T follicular helper cell (primary cell): ENCODE measurements around the gene PARD3.

Experiments
- DNase-seq: peaks from one replicate; pipeline ENCODE4 v3.0.0-alpha.2; 2020; ENCODE audit warnings: low read depth

Gene PARD3

DNA sequence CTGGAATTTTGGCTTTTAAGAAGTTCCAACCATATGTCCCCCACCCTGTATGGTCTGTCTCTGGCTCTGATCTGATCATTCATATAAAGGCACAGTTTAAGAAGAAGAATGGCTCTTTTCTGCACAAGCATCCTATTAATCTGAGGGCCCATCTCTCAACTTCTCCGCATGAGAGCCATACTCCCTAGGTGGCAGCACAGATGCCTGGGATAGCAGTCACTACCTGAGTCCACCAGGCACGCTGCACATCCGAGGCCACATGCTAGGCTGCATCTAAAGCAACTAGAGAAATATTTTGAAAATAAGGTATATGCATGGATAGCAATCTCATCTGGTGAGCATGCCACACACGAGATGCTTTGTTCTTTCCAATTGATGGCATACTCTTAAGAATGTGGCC is 565.5 kb downstream of the PARD3 start:
- DNase-seq = no peak

DNA sequence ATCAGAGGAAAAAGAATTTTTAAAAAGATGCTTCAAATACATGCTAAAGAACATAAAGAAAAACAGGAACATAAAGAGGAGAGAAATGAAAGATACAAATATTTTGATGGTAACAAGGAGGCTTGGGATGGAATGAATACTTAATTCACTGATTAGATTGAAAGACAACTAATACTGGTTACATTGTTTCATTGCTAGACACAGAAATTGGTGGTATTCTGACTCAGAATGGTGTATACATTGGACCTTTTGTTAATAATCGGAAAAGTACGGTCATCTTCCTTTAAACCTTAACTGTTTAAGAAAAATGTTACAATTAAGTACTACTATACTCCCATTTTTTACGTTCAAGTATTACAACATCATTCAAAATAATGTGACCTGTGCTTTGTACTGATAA is 567.5 kb downstream of the PARD3 start:
- DNase-seq = no peak

DNA sequence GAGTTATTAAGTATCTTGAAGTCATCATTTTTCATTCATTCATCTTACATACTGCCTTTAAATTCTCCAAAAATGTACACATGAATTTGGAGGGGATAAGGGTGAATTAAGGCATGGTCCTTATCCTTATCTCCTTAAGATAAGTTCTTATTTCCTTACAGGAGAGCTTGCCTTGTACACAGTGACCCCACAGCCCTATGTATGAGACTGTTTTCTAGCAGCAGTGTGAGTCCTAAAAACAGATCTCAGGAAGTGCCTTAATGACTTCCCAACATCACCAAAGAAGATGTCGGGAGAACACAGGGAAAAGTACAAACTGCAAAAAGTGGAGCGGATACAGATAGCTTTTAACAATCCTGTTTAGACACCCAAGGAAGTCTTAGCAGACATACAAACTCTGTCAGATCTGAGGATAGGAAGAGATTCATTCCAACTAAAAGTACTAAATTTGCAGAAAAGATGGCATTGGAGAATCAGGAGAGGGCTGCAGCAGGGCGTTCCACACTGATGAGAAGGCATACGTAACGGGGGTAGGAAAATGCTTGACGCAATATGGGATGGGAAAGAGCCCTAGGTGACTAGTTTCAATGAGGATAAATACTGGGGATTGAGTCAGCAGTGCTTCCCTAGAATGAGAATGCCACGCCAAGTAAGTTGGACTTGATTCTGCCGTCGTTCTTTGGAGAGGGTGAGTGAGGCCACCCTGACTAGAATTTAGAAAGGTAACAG is 570.2 kb downstream of the PARD3 start:
- no peak for DNase-seq

DNA sequence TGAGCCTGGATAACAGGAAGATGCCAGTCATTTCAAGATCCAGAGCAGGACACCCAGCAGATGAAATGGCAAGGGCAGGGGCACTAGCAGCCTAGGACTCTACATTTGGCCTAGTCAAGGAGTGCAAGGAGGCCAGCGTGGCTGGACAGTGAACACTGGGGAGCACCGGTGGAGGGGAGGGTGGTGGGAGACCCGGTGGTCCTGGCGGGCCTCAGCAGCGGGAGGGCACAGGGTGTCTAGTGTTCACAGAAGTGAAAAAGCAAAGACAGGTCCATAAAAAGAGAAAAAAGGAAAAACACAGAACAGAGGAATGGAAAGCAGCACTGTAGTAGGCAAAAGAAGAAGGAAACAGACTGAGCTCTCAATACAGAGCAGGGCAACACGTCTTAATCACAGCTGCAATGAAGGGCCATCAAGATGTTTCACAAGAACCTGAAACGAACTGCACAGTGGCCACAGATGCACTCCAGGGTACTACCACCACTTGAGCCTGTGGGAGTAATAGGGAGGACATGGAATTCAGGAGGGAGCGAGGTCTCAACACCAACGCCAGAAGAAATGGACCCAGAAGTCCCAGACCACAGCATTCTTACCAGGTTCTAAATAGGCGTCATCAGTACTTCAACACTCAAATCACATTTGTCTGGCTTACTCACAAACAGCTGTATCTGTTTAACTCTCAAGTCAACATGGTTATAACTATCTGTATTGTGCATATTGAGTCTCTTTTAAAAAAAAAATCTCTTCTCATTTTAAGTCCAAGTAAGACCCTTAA is 573.7 kb downstream of the PARD3 start:
- DNase-seq = no peak

DNA sequence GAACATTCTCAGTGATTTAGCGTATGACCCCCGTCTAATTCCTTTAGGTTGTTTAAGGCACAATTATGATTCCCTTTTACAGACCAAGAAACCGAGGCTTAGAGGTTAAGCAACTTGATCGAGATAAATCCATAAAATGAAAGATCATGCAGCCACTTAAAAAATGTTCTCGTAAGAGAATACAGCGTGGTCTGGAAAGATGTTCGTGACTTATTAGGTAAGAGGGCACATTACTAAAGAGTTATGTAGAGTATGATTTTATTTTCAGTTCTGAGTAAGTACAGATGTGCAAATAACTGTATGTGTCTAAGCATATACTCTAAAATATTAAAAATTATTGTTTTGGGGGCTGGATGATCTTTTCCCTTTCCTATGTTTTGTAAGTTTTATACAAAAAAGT is 575.1 kb downstream of the PARD3 start:
- DNase-seq = no peak

DNA sequence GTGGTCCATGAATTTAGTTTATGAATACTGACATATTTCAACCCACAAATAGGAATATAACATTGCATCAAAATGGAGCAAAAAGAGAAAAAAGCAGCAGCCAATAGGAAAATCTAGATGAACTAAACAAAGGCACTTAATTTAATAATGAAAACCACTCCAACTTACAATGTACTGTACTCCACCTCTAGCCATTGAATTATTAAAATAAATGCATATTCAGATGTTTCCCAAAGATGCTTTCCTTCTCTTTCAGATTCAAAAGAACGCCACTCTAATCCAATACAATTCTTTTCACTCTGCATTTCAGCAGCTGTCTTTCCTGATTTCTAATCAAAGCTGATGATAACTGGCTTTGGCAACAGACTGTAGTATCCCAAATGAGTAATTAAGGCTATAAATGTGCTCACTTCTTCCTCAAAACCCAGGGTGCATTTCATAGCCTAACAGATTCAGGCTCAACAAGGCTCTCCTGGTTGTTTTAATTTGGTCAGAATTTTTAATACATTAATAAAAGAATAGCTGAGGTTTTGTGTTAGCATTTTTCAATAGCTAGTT is 577.1 kb downstream of the PARD3 start:
- no peak for DNase-seq

DNA sequence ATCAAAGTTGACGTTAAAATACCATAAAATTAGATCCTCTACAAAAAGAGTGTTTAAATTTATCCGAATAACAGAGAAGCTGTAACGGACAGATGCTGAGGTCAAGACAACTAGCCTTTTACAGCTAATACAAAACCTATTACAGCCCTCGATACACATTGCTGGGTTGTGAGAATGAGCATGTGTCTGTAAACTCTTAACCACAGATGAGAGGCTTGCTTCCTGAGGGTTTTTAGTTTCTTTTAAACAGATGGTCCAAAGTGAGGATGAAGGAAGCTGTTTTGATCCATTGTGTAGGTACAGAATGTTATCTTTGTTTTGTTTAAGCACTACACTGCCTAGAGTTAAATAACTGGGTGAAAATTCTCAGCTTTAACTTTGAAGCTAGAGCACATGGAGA is 578.2 kb downstream of the PARD3 start:
- no peak for DNase-seq

DNA sequence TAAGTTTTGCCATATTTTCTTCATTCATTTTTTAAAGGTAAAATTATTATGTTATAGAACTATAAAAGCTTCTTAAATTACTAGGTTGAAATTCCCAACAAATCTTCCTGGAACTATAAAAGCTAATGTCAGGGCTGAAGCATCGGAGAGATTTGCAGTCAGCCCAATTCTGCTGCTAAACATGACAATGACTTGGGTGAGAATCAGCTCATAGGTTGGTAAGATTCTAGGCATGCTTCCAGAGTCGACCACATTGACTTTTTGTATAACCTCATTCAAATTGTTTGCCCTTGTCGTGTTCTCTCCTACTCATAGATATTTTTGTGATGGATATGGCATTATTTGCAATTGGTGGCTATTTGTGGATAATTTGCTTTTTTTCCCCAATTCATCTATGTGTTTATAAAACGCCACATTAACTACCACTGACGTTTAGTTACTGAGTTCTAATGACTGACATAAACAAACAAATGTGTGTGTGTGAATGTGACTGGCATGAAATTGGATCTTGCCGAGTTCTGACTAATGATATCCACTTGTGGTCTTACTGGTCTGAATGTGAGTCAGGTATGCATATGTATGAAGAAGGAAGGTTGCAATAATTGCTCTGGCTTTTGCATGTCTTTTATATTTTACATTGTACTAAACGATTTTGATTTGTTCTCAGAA is 579.8 kb downstream of the PARD3 start:
- DNase-seq = no peak

DNA sequence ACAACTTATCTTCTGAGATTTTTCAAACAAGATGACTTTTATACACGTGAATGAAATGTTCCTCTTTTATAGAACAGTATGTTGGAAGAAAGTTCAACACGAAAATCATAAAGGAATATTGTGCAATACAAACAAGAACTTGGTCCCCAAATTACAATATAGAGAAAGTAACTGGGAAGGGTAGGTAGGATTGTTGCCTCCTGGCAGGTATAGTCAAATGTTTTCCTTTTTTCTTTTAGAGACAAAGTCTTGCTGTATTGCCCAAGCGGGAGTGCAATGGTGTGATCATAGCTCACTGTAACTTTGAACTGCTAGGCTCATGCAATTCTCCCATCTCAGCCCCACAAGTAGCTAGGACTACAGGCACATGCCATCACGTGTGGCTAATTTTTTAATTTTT is 582.6 kb downstream of the PARD3 start:
- DNase-seq = no peak

DNA sequence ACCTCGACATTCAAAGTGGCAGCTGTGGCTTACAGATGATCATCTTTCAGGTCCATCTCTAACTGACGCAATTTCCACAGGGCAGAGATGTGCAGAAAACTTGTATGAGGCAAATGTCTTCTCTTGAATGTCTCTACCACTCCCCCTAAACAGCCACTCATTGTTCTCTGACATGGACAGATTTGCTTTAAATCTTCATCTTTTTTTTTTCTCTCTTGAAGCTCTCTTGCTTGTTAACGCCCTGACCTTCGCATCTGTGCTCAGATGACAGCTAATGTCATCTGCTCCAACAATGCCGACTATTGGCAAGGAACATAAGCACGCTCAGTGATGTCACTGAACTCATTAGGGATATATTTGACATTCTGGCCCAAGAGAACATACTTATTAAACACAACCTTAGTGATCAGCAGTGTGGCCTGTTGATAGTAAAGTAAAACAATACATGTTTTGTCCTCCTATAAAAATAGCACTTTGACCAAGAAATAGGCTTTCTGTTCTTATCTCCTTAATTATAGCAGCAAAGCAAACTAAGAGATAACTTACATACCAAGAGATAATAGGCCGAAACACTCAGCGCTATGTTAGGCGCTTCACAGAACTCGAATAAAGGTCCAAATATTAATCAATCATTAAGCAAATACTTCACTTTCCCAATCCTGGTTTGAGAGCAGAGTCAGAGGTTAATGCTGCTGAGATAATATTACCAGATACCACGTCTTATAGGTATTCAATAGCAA is 583.5 kb downstream of the PARD3 start:
- no peak for DNase-seq

DNA sequence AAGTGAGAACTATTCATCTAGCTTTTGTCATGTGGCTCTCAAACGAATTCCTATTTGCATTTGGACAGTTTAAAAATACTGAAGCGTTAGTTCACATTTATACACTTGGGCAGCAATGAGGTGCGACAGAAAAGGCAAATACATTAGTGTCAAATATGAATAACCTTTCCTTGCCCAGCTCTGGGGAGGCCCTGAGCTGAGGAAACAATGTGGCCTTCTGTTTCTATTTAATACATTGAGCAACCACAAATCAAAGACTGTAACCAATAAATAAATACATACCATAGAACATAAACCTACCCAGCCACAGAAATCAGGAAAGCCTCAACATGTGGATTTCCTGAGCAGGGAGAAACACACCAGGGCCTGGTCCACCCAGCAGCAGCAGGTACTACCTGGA is 585.2 kb downstream of the PARD3 start:
- DNase-seq = no peak

DNA sequence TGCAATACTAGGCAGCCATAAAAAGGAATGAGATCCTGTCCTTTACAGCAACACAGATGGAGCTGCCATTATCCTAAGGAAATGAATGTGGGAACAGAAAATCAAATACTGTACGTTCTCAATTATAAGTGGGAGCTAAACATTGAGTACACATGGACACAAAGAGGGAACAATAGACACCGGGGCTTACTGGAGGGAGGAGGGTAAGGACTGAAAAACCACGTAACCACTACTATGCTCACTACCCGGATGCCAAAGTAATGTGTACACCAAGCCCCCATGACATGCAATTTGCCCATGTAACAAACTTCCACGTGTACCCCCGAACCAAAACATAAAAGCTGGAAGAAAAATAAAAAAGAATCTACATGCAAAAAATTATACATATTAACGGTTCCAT is 587.0 kb downstream of the PARD3 start:
- DNase-seq = no peak

DNA sequence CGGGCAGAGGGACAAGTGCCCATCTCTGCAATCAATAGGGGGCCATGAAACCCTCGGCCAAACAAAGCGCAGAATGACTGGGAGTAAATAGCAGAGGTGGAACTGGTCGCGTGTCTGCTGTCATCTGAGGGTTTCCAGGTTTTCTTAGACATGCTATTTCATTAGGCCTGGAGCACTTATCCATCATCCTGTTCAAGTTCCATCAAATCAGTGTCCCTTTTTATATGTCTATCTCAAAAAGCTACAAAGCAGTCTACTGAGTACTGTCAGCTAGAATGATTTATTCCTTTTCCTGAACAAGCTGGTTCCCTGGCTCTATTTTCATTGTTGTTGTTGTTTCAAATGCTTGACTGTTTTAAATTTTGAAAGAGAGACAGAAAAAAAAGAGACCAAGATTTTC is 590.5 kb downstream of the PARD3 start:
- no peak for DNase-seq

DNA sequence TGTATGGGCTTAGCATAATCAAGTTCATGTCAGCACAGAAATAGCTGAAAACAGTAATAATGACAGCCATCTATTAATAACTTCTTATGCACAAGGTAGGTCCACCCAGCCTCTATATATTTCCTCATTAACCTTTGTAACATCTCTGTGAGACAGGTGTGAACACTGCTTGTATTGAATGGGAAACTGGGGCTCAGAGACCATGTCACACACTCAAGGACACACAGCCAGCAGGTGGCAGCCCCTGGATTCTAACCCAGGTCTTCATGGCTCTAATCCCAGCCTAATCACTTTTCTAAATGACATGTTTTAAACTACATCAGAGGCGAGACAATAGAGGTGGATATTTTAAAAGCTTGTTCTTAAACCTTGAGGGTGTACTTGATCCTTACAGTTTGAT is 591.4 kb downstream of the PARD3 start:
- no peak for DNase-seq

DNA sequence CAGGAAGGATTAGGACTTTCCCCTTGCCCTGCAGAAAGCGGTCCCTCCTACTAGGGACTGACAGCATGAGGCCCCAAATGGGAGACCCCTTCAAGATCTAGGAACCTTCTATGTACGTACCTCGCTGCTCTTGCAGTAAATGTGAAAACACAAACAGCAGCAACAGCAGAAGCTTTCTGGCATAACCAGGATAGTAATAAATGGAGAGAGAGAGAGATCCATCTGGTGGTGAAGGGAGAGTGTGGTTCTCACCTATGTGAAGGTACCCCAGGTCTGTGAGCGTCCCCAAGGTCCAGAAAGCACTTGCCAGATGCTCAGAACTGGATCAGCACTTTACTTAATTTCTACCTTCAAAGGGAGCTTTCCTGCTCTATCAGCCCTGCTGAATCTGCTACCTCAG is 592.7 kb downstream of the PARD3 start:
- DNase-seq = no peak

DNA sequence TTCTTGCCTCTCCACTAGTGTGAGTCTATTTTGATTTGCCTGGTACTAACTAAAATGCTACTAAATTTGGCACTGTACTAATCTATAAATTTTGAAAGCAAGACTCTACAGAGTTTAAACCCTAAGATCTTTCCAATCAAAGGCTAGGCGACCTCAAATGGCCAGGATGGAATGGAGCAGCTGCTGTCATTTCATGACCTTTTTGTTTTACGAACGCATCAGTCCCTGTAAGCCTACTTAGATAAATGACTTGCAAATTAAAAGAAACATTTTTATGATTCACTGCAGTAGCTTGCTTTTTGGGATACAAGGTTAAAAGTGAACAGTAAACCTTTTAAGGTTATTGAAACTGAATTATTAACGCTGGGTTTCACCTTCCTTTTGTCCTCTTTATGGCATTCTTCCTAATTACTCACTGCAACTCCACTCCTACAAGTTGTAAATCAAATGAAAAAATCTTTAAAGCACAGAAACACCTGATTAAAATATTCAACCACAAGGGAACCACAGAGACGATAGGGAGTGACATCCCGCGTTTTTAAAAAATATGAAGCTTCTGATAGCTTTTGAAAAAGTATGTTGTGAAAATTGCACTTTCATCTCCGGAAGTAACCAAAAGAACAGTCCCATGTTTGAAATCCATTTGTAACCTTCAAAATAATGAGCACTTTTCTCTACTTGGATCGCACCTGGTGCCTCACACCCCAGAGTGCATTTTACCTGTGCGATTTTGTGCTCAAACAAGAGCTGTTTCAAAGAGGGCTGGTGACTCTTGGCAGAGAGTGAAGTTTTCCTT is 595.1 kb downstream of the PARD3 start:
- DNase-seq = no peak

DNA sequence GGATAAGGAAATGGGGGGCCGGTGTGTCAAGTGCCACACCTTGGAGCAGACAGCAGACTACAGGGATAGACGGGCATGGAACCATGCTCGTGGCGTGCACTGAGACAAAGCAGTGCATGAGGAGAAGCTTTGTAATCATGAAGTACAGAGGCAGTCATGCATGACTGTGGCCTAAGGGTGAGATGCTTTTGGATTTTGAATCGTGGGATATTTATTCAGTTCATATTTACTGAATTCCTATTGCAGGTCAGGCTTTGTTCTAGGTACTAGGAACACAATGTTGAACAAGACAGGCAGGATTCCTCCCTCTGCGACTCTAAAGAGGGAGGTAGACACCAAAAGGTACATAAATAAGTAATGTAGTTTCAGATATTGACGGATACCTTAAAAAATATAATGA is 597.6 kb downstream of the PARD3 start:
- no peak for DNase-seq

DNA sequence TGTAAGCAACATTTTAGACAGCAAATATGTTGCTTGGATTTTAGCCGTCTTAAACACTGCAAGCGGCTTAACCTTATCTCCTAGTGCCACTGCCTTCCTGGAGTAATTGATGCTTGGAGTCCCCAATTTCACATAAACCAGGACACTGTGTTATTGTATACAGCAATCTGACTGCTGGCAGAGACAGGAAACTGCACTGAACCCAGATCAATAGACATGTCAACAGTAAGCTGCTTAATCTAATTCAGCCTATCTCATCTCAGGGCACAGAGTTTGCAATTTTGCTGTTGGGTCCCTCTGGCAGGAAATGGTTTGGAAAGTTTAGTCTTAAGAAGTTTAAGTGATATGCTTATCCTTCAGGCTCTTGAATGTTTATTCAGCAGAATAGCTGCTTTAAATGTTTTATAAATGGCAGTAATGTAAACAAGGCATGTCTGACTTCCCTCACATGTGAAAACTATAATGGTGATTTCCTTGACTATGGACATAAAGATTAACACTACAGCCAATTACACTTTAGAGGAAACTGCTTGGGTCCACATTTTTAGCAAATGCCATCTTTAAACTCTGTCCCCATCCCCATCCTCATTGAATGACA is 598.6 kb downstream of the PARD3 start:
- no peak for DNase-seq

DNA sequence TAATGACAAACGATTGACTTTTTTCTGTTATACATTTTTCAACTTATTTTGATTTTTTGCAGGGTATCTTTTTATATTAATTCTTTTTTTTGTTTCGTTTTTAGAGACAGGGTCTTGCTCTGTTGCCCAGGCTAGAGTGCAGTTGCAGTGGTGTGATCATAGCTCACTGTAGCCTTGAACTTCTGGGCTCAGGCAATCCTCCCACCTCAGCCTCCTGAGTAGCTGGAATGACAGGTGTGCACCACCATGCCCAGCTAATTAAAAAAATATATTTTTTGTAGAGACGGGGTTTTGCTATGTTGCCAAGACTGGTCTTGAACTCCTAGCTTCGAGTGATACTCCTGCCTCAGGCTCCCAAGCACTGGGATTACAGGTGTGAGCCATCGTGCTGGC is 601.3 kb downstream of the PARD3 start:
- DNase-seq = no peak

DNA sequence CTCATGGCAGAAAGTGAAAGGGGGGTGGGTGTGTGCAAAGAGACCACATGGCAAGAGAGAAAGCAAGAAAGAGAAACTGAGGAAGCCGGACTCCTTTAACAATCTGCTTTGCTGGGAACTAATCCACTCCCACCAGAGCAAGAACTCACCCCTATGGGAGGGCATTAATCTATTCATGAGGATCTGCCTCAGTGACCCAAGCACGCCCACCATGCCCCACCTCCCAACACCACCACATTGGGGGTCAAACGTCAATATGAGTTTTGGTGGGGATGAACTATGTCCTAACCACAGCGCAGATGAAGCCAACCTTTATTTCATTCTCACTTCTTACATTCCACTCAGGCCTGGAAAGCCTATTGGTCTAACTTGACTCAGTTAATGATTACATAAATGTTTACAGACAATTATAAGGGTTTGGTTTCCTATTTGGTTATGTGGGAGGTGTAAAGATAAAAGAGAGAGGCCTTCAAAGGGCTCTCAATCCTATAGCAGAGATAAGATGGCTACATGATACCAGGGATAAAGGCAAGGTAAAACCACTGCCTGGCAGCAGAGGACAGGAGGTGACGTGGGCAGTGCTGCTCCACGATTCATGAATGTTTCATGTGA is 601.8 kb downstream of the PARD3 start:
- no peak for DNase-seq
